Measurements from ENCODE around the gene ITGAL.
"Not testable (repeated sequence)": the region's sequence is repeated elsewhere in the genome, so short reads cannot be mapped to it uniquely, and the experiment has no call there.

Gene ITGAL

DNA sequence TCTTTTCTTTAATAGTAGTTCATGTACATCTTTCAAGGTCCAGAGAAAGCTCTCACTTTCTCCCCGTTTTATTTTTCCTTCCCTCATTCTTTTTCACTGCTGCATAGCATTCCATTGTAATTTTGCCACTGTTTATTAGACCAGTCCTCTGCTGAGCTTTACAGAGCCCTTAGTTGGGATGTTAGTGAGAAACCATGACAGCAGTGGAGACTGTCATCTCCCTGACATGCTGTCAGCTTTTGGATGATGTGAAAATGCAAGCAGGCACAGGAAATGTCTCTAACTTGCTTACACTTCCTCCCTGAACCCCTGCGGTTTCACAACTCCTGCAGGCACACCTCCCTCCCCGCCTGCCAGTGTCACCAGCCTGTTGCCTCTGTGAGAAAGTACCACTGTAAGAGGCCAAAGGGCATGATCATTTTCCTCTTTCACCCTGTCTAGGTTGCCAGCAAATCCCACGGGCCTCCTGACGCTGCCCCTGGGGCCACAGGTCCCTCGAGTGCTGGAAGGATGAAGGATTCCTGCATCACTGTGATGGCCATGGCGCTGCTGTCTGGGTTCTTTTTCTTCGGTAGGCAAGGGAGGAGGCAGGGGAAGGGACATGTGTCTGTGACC lies at the start of gene ITGAL:
TSS of gene ITGAL (plus strand) at position 415 of the 615 bp plus-strand sequence. CDS start at position 511, 96 bp downstream.
- DNase-seq = no peak

DNA sequence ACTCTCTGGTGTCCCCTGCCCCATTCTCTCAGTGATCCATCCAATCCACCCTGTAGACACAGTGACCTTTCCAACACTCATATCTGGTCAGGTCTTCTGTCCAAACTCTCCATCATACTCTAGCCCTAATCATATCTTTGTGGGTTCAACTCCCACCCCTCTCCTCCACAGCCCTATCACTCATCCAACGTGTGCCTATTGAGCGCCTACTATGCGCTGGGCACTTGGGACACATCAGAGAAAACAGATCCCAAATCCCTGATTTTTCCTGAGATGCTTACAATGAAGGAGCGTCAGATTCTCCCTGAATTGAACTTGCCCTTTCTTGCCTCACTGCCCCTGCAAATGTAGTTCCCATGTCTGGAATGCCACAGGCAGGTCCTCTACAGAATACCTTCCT lies 44.5 kb upstream of the ITGAL start:
- no peak for DNase-seq

DNA sequence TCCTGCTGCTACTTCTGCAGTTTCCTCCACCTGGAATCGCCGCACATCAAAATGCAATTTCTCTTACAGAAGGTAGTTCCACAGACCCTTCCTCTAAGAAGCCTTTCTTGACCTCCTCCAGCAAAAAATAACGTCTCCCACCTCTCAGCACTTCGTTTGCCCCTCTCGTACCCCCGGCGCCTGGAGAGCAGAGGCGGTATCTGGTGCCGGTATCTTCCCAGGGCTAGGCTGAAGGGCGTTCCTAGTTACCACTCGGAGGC lies 43.2 kb upstream of the ITGAL start:
- DNase-seq = no peak

DNA sequence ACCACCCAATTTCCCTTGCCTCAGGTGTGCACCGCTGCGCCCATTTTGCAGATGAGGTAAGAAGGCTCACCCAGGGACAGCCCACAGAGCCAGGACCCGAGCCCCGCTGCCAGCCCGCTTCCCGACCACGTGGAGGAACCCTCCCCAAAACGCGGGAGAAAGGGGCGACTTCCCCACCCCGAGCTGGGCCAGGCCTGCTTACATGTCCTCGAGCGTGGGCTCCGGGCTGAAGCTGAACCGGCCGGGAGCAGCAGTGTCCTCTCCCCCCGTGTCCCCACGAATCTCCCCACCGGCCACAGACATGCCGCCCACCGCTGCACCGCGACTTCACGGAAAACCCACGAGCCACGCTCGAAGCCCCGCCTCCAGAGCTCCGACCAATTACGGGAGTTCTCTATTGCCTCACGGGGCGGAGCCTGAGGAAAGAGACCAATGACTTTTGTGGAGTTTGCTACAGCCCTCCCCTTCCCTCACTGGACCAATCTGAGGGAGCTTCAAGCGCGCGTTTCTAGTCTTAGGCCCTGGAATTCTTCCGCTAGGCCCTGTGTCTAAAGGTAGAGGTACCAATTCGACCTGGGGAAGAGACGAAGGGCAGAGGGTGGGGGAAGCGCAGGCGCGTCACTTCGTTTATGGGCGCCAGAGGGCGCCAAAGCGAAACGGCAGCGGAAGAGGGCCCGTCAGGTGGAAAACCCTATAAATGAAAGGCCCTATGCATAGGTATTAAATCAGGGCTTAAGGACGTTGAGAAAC lies 42.7 kb upstream of the ITGAL start, which contains the start of gene DCTPP1:
TSS of gene DCTPP1 (minus strand) at position 353 of the 750 bp plus-strand sequence. CDS start at position 303, 50 bp downstream.
- peak; percentile 100 for DNase-seq

DNA sequence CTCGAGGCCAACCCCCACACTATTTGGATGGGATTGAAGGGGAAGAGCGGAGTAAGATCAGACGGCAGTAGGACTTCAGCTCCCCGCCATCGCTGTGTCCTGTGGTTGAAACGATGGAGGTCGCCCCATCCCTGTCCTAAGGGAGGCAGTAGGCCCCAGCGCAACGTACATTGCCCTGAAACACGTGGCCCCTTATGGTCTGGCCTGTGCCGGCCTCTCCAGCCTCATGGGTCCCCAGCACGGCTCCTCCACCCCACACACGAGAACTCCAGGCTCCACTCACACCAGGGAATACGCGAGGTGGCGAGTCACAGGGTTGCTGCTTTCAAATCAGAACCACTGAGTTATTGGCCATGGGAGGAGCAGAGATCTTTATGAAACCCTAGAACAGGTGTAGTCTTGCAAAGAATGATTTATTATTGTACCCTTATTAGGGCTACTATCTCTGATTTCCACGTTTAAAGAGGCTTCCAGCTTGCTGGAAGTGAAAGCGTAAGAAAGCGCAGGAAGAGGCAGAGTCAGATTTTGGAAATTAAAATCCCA lies 42.0 kb upstream of the ITGAL start:
- DNase-seq = no peak

DNA sequence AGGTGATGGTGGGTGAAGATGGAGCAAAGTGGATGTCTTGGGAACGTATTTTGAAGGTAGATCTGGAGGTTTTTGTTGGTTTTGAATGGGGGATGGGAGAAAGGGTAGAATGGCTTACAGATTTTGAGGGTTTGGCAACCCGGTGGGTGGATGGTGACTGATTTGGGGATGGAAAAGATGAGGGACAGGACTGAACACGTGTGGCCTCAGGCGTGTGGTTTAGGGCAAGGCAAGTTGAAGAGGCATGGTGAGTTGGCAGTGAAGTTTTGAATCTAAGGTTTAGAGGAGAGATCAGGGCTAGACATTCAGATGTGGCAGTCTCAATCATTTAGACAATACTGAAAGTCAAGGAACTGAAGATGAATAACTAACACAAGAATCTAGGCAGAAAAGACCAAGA lies 37.7 kb upstream of the ITGAL start:
- no peak for DNase-seq

DNA sequence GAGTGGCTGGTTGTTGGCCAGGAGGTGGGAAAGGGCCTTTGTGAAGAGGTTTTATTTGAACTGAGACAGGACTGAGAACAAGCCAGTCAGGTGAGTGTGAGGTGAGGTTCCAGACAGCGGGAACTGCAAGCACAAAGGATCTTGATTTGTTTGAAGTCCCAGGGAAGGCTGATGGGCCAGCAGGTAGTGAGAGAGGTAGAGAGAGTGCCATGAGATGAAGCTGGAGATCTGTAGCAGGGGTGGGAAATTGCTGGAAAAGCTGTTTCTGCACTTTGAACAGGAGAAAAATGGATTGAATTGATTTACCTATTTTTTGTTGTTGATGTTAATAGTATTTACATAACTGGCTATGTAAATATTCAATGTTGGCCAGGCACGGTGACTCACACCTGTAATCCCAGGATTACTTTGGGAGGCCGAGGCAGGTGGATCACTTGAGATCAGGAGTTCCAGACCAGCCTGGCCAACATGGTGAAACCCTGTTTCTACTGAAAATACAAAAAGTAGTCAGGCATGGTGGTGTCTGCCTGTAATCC lies 35.0 kb upstream of the ITGAL start:
- DNase-seq = peak; percentile 2

DNA sequence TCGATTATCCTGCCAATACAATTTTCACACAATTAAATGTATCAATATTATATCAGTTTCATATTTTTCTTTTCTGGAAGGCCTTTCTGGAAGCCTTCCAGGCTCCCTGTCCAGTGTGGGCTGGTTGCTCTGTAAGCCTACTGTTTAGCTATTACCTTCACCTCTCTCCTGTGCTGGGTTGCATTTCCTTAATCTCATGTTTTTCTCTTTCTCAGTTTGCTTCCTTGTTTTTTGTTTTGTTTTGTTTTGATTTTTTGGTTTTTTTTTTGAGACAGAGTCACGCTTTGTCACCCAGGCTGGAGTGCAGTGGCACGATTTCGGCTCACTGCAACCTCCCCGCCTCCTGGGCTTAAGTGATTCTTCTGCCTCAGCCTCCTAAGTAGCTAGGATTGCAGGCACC lies 33.7 kb upstream of the ITGAL start:
- no peak for DNase-seq

DNA sequence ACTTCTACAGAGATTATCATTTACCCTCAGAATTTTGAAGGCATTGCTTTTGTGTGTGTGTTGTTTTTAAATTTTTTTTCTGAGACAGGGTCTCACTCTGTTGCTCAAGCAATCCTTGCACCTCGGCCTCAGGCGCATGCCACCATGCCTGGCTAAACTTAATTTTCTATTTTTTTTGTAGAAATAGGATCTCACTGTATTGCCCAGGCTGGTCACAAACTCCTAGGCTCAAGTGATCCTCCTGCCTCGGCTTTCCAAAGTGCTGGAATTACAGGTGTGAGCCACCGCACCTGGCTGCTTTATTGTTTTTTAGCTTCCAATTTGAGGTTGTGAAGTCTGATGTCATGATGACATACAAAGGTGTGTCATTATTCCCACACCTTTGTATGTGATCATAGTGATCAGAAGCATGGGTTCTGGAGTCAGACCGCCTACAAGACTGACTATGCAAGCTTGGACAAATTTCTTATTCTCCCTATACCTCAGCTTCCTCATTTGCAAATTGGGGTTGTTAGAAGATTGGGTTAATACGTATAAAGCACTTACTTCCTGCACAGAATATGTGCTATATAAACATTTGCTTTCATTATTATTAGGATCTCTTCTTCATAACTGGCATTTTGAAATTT lies 32.7 kb upstream of the ITGAL start:
- no peak for DNase-seq

DNA sequence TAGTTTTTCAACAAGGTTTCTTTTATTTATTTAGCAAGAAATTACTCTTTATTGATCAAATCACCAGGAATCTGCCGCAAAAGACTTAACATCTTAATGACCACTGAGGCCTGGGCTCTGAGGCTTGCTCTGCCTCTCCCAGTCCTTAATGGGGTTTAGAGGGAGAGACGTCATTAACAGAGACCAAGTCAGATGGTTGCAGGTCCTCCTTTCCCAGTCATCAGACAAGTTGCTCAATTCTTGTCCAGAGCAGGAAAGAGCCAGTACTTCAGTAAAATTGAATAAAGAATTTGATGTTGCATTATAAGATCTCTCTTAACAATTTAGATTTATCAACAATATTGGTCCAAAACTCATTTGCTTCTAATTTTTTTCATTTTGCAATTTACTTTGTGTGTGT lies 28.9 kb upstream of the ITGAL start:
- DNase-seq = no peak

DNA sequence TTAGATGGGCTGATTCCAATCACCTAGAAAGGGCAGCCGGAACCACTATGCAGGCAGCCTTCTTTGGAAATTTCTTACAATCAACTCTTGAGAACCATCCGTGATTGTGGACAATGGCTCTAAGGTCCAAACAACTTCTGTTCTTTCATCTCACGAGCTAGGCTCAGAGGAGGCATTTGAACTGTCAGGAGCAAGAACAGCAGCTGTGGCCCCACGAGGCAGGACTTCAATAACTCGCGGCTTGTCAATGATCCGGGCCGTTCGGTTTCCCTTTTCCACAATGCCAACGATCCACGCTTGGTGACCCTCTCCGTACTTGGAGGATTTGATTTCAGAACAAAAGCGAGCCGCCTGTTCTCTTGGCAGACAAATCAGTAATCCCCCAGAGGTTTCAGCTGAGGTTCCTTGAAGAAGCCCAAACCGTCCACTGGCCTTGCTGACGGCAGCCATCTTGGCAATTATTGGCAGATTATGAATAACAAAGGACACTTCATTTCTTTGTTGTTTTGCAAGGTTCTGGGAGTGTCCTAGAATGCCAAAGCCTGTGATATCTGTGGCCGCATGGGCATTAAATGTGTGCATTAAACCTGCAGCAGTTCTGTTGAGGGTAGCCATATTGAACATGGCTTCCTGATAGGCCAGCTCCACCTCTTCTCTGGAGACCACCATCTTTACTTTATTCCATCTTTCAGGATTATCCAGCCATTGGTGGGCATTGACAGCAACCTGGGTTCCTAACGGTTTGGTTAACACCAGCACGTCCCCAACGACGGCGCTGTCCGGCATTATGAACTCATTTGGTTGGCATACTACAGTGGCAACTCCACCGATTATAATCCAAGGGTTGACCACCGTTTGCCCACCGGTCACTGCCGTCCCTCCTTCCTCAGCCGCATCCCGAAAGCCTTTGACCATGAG lies 28.1 kb upstream of the ITGAL start:
- DNase-seq = no peak

DNA sequence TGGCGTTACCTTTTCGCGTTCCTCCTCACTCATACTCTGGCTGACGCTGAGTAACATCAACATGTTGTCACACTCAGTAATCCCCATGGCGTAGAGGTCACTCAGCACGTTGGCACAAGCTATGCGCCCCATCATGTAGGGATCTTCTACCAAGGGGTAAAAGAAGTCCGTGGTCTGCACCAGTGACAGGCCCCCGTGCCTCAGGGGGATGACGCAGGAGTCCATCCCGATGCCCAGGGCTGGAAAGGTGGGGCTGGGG lies 27.5 kb upstream of the ITGAL start:
- no peak for DNase-seq

DNA sequence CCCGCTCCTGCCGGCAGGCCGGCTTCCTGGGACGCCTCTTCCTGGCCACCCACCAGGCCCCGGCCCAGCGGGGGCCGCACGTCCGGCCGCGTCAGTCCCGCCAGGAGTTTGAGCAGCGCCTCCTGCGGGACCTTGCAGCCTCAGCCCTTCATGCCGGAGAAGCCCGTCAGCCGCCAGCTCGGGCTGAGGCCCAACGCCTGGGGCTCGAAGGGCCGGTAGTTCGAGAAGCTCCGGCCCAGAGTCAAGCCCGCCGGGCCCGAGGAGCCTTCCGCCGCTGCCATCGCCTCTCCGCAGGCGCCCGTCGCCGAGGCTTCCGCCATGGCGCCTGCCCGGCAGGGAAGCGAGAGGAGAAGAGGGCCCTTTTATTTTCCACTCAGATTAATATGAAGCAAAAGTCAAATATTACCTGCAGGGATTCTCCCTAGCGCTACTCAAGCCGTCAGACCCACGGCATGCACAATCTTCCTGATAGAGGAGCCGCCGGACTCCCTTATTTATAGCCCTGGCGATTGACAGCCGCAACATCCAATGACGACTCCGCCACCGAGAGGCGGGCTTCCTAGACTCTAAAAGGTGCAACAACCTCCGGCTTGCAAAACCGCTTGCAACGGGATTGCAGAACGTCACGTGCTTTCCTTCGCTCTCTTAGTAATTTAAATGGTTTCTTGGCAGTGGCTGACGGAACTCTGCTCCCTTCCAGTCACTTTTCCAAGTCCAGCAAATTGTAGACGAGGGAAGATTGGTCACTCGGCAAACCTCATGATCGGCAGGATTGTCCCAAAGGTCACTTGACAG lies 26.9 kb upstream of the ITGAL start, which contains the start of gene SEPHS2:
TSS of gene SEPHS2 (minus strand) at position 467 of the 795 bp plus-strand sequence. CDS start at position 320, 147 bp downstream.
- peak; percentile 96 for DNase-seq

DNA sequence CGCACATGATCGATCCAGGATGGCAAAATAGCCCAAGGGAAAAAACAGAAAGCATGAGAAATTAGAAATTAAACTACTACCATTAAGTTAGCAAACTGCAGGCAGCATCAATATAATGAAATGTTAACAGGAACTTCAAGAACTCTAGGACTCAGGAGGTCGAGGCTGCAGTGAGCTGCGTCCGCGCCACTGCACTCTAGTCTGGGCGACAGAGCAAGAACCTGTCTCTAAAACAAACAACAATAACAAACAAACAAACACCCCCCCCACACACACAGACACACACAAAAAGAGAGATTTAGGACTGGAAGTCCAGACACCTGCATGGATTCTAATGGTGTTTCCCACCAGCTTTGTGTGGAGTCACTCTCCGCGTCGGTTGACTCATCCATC lies 26.3 kb upstream of the ITGAL start:
- no peak for DNase-seq

DNA sequence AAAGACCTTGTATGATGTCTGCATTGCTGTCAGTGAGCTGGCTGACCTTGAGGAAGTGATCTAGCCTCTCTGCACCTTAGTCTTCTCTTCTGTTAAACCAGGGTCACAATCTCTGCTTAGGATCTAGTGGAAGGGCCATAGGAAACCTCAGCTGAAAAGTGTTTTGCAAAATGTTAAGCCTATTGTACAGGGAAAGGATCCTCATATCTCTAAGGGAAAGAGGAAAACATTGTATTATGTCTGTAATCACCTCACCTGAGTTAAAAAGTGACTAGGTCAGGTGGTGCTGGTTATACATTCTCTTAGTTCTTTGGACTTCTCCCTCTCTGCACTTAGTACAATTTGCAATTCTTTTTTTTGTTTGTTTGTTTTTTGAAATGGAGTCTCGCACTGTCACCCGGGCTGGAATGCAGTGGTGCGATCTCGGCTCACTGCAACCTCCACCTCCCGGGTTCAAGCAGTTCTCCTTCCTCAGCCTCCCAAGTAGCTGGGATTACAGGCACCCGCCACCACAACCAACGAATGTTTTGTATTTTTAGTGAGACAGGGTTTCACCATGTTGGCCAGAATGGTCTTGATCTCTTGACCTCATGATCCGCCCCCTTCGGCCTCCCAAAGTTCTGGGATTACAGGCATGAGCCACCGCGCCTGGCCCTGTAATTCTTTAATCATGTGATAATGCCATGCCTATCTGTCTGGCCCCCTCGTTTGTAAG lies 24.9 kb upstream of the ITGAL start:
- DNase-seq = no peak

DNA sequence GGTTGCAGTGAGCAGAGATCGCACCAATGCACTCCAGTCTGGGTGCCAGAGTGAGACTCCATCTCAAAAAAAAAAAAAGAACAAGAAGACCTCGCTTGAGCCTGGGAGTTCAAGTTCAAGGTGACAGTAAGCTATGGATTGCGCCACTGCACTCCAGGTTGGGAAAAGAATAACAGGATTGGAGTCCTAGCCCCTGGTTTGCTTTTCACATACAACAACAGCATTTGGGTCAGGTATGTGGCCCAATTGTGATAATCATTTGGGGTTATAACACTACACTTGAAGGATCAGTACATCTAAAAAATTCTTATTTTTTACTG lies 23.5 kb upstream of the ITGAL start:
- DNase-seq = no peak

DNA sequence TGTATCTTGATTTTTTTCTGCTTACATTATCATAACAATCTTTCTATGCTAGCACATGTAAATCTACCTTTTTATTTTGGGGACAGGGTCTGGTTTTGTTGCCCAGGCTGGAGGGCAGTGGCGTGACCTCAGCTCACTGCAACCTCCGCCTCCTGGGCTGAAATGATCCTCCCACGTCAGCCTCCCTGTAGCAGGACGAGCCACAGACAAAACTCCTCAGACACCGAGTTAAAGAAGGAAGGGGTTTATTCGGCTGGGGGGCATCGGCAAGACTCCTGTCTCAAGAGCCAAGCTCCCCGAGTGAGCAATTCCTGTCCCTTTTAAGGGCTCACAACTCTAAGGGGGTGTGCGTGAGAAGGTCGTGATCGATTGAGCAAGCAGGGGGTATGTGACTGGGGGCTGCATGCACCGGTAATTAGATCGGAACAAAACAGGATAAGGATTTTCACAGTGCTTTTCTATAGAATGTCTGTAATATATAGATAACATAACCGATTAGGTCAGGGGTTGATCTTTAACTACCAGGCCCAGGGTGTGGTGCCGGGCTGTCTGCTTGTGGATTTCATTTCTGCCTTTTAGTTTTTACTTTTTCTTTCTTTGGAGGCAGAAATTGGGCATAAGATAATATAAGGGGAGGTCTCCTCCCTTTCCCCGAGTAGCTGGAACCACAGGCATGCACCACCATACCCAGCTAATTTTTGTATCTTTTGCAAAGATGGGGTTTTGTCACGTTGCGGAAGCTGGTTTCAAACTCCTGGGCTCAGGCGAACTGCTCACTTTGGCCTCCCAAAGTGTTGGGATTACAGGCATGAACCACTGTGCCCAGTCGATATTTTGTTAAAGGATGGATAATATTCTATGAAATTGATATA lies 19.6 kb upstream of the ITGAL start:
- DNase-seq = not testable (repeated sequence)

DNA sequence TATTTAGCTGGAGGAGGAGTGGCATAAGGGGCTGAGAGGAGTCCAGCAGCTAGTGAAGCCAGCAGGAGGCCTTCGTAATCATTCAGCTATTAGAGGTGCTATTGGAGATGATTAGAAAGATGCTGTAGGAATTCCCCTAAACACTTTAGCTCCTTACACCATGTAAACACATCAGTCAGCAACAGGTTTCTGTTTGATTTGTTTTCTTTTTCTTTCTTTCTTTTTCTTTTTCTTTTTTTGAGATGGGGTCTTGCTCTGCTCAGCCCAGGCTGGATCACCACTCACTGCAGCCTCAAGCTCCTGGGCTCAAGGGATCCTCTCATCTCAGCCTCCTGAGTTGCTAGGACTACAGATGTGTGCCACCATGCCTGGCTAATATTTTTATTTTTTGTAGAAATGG lies 16.2 kb upstream of the ITGAL start:
- DNase-seq = no peak

DNA sequence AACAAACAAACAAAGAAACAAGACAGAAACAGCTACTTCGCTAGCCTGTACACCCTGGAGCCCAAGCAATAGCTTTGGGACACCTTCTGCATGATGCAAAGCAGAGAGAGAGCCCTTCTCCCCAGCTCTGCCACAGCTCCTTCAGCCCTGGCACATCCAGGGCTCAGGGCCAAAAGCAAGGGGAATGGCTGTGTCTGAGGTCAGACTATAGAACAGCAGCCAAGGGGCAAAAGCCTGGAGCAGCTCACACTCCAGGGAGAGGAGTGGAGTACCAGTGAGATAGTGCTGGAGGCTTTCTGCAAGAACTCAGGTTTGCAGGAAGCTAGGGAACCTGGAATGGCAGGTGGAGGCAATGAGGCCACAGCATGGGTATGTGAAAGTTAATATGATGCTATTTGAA lies 15.3 kb upstream of the ITGAL start:
- no peak for DNase-seq

DNA sequence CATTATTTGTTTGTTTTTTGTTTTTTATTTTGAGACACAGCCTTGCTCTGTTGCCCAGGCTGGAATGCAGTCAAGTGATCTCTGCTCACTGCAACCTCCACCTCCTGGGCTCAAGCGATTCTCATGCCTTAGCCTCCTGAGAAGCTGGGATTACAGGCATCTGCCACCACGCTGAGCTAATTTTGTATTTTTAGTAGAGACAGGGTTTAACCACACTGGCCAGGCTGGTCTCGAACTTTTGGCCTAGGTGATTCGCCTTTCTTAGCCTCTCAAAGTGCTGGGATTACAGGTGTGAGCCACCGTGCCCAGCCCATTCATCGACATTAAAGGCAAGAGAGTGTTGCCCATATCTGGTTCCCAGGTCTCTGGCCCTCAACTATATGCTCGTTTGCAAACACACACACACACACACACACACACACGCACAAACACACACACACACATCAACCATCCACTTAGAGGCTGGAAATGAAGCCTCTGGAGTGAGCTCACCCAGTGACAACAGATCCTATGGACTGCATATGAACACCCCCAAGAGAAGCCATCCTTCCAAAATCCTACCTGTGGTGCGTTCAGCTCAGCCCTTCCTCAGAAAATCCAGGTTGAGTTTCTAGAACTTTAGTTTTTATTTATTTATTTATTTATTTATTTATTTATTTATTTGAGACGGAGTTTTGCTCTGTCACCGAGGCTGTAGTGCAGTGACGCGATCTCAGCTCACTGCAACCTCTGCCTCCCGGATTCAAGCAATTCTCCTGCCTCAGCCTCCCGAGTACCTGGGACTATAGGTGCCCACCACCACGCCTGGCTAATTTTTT lies 14.6 kb upstream of the ITGAL start:
- no peak for DNase-seq

All from COR-L47 (cell line).